NCI-H460 (cell line): ENCODE results near the gene FMNL3. TPM values are rescaled to one million over a fixed set of nuclear protein-coding genes. Genes with fewer than 3 reads are reported as not detected.
"Not testable (repeated sequence)": the region's sequence is repeated elsewhere in the genome, so short reads cannot be mapped to it uniquely, and the experiment has no call there.

Experiments
- DNase-seq: peaks from one replicate; pipeline ENCODE4 v3.0.0-alpha.2; 2016; ENCODE audit warnings: low read depth; ENCODE audit errors: extremely low read depth
- polyA plus RNA-seq: library from polyadenylated mRNA; depleted of rRNA; stranded (reverse); fragments of >200 nt; gene quantifications from 2 replicates; pipeline ENCODE4 v1.2.3, GENCODE V29; 2014; cell fraction: nucleus; rRNA removed
- total RNA-seq: library from RNA; depleted of rRNA; stranded (reverse); fragments of >200 nt; shearing (Covaris generic); gene quantifications from 2 replicates; pipeline ENCODE4 v1.2.3, GENCODE V29; 2014; rRNA removed

The FMNL3 gene, protein sequence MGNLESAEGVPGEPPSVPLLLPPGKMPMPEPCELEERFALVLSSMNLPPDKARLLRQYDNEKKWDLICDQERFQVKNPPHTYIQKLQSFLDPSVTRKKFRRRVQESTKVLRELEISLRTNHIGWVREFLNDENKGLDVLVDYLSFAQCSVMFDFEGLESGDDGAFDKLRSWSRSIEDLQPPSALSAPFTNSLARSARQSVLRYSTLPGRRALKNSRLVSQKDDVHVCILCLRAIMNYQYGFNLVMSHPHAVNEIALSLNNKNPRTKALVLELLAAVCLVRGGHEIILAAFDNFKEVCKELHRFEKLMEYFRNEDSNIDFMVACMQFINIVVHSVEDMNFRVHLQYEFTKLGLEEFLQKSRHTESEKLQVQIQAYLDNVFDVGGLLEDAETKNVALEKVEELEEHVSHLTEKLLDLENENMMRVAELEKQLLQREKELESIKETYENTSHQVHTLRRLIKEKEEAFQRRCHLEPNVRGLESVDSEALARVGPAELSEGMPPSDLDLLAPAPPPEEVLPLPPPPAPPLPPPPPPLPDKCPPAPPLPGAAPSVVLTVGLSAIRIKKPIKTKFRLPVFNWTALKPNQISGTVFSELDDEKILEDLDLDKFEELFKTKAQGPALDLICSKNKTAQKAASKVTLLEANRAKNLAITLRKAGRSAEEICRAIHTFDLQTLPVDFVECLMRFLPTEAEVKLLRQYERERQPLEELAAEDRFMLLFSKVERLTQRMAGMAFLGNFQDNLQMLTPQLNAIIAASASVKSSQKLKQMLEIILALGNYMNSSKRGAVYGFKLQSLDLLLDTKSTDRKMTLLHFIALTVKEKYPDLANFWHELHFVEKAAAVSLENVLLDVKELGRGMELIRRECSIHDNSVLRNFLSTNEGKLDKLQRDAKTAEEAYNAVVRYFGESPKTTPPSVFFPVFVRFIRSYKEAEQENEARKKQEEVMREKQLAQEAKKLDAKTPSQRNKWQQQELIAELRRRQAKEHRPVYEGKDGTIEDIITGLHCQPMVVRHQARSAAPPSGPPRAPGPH
- 1.6 and 3.0 TPM in 2 replicates for total RNA-seq
- 3.2 and 4.9 TPM in 2 replicates for polyA plus RNA-seq

- peak; percentile 92 for DNase-seq
Measured at GRCh38 chr12:49707128-49707811, at the start of gene FMNL3. Gene FMNL3, minus strand, starts transcription at chr12:49707405. Its CDS starts 225 bp downstream, at chr12:49707180.

DNA sequence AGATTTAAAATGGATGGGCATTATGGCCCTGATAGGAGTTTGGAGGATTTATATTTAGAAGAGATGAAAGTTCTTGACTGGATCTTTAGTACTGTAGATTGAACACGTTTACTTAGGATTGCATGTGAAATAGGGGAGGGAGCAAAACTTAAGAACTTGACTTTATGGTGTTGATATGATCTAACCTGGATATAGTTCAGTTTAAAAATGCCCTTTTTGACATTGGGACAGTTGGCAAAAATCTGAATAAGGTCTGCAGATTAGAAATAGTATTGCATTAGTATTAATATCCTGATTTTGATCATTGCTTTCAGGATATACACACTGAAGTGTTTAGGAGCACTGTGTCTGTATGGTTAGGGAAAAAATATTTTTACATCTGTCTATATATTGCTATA is 43.8 kb upstream of the FMNL3 start:
- no peak for DNase-seq

GRCh38 chr12:49750027-49750995 is 43.1 kb upstream of the FMNL3 start:
- DNase-seq: peak; percentile 85

DNA sequence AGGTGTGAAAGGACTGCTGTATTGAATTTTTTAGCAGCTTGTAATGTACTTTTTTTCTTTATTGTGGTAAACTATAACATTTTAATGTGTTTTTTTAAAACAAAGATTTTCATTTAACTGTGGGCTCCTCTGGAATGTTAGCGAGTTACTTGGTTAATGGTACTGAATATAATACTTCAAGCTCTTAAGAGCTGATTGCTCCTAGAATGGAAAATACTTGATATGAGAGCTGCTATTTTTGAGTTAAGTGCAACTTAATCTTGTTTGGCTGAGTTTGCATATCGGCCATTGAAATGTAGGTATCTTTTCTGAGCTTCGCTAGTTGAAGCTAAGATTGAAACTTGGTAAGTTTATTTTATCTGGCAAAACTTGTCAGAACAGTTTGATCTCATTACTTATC is 41.6 kb upstream of the FMNL3 start:
- DNase-seq: no peak

DNA sequence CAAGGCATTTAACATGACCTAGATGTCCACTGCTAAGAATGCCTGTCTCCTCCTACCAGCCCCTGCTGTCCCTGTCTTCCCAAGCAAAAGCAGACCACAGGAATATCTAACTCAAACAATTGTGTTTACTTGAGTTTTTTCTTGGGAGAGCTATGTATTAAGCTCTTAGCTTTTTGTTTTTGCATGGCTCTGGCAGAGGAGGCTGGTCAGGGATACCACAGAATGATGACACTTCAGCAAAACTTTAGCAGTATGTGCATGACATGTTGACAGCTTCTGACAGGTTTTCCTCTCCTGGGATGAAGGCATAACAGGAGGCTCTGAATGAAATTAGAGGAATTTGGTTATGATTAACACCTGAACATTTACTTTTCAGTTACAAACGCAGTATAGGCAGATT is 41.1 kb upstream of the FMNL3 start:
- DNase-seq: no peak

GRCh38 chr12:49744363-49744885 is 37.2 kb upstream of the FMNL3 start:
- no peak for DNase-seq

DNA sequence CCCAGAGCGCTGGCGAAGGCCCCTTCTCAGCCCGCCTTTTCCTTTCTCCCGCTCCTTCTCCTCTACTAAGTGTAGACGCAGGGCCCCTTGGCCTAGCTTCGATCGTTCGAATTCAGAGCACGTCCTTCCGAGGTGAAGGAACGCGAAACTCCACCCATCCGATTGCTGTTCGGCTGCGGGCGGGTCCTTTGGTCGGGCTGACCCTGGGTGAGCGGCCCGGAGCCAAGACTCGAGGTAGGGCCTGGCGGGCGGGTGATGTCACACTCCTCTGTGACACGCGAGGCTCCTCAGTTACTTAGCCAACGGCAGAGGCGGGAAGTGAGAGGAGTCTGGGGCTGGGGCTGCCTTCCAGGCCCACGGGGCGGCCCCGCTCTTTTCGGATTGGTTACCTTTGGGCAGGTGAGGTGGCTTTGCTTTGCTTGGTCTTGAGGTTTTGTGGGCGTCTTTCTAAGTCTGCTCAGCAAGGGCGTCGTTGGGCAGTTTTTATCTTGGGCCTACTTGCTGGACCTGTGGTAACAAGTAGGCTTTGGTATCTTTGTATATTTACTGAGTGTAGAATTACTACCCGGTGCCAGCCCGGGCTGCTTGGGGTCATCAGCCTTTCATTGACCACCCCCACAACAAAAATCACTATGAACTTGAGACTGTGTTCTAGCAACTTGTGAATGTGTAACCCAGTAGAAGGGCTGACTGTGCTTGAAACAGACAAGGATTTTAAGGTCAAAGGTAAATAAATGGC is 34.8 kb upstream of the FMNL3 start:
- peak; percentile 73 for DNase-seq

DNA sequence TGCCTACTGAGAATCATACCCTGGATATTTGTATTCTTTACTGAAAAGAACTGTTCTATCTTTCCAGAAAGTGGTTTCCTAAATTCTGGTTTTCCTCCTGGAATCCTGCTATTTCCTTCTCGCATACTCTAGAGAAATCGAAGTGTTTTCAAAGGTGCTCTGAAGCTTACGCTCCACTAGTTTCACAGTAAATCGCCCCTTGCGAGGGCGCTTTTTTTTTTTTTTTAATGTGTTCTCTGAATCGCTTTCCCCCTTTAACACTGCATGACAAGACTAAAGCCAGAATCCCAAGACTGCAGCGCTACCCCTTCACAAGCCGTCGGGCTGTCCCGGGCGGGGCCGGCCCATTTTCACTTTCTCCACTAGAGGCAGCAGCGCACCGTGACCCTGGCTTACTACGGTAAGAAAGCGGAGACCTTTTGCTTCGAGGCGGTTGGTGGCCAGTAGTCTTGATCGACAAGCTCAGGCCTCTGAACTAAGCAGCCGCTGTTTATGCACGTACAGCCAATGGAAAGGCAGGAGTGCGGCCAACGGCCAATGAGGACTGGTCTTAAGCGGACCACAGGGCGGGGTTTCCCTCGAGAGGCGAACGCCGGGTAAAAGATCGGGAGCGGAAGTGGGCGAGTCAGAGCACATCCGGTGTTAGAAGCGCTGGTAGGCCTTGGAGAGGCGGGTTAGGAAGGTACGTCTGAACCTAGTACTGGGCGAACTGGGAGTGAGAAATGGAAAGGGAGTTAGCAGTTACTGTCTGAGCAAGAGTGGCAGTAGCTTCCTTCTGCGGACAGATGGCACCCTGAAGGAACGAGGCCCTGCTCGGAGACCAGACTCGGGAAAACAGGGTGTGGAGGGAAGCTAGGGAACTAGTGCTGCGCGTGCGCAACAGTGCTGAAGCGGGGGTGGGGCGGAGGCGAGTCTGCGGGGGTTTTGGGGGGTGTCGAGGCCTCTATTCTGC is 34.0 kb upstream of the FMNL3 start, which contains the start of gene TMBIM6:
Gene TMBIM6, plus strand, starts transcription at position 628 of the 952 bp plus-strand sequence. CDS start 10,937 bp downstream, outside the sequence.
- peak; percentile 100 for DNase-seq

GRCh38 chr12:49740277-49740676 is 33.1 kb upstream of the FMNL3 start:
- DNase-seq: not testable (repeated sequence)

DNA sequence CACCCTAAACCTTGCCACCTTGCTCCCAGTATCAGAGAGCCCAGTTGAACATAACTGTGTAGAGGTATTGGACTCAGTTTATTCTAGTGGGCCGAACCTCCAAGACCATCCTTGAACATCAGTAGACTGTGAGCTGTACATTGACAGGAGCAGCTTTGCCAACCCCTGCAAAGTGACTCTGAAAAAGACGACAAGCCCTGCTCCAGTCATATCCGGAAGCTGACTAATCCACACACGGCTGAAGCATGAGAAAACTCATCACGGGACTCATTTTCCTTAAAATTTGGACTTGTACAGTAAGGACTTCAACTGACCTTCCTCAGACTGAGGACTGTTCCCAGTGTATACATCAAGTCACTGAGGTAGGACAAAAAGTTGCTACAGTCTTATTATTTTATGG is 31.5 kb upstream of the FMNL3 start:
- not testable (repeated sequence) for DNase-seq

- DNase-seq: not testable (repeated sequence)
Measured at GRCh38 chr12:49734900-49735299, 27.7 kb upstream of the FMNL3 start.

DNA sequence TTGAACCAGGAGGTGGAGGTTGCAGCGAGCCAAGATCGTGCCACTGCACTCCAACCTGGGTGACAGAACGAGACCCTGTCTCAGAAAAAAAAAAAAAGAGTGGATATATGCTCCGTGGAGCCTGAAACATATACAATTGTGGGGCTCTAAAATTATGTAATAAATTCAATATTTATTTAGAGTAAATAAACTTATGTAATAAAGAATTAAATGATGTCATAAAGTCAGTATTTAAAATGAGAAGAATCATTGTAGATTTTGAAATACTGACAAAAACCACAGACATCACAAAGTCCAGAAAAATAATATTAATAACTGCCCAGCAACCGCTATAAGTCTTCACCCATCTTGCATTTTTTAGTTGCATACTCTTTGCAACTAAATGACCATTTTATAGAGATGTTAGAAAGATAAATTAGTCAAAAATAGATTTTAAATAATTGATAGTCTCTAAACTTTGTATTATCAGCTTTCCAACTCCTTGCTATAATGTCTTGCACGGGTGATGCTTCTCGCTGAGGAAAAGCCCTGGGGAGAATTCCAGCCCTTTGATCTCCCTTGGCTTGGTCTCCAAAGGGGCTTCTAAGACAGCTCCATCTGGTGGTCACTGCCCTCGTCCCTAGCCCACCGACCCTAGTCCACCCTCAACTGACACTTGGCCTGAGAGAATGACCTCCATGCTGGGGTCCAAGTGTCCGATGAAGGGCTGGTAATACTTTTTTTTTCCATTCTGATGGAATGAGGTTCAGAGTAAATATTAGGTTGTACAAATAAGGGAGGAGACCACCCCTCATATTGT is 26.2 kb upstream of the FMNL3 start:
- no peak for DNase-seq

GRCh38 chr12:49730568-49731101 is 23.4 kb upstream of the FMNL3 start:
- DNase-seq: peak; percentile 44

GRCh38 chr12:49730050-49730449 is 22.8 kb upstream of the FMNL3 start:
- DNase-seq: no peak

DNA sequence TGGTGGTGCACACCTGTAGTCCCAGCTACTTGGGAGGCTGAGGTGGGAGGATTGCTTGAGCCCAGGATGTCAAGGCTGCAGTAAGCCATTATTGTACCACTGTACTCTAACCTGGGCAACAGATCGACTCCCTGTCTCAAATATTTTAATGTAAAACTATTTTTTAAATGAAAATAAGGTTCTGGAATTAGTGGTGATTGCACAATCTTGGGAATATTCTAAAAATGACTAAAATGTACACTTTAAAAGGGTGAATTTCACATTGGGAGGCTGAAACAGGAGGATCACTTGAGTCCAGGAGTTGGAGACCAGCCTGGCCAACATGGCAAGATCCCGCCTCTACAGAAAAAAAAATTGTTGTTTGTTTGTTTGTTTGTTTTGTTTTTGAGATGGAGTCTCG is 21.2 kb upstream of the FMNL3 start:
- DNase-seq: no peak

- not testable (repeated sequence) for DNase-seq
Measured at GRCh38 chr12:49721355-49721754, 14.2 kb upstream of the FMNL3 start.
